ENCODE results near the gene ZBTB7C. TPM values are rescaled to one million over a fixed set of nuclear protein-coding genes. Genes with fewer than 3 reads are reported as not detected.

Gene ZBTB7C
- total and polyA plus RNA-seq, 8 donors: 3.0 to 47.8 (median 19.3) TPM

GRCh38 chr18:48417985-48418384 is 8.8 kb upstream of the ZBTB7C start:
- no peaks in the 10 kb centered on the region for H3K9me3 ChIP-seq
- no peak for TF ChIP-seq POLR2A (IDR thresholded peaks at IDR 0.05)
- TF ChIP-seq POLR2AphosphoS5 (IDR thresholded peaks at IDR 0.05): no peak
- no peak for TF ChIP-seq EP300 (IDR thresholded peaks at IDR 0.05)
- H3K27me3 ChIP-seq: peaks cover 0 to 61% (median 2%) of the 10 kb centered on the region in 3 donors
- peaks cover 0 to 3% (median 0%) of the 10 kb centered on the region in 4 donors for H3K4me1 ChIP-seq
- H3K36me3 ChIP-seq: no peaks in the 10 kb centered on the region
- no peak for DNase-seq
- intact Hi-C loops (cut with DNase I; ENCODE audit: low total_unique reads): no loop called here
- no peak overlapping the region for H3K4me3 ChIP-seq
- no peak overlapping the region for H3K27ac ChIP-seq
- WGBS, 5 donors: 82 to 89% (median 85%) methylated on average over 4 of the region's 4 CpGs

GRCh38 chr18:48413342-48413741 is 4.2 kb upstream of the ZBTB7C start:
- Histone ChIP-seq H3K4me3 (no peak overlapping the region), H3K9me3 (no peaks in the 10 kb centered on the region), H3K36me3 (no peaks in the 10 kb centered on the region), H3K27me3 (peaks cover 0 to 78% (median 17%) of the 10 kb centered on the region in 3 donors), H3K27ac (no peak overlapping the region), H3K4me1 (peaks cover 7 to 25% (median 18%) of the 10 kb centered on the region in 4 donors)
- intact Hi-C loops (cut with DNase I; ENCODE audit: low total_unique reads): no loop called here
- DNase-seq: no peak
- TF ChIP-seq EP300 (IDR thresholded peaks at IDR 0.05) (no peak), POLR2AphosphoS5 (IDR thresholded peaks at IDR 0.05) (no peak), POLR2A (IDR thresholded peaks at IDR 0.05) (no peak), CTCF (IDR thresholded peaks at IDR 0.05) (no peak)
- WGBS, 5 donors: 92 to 94% (median 92%) methylated on average over 3 of the region's 3 CpGs

DNA sequence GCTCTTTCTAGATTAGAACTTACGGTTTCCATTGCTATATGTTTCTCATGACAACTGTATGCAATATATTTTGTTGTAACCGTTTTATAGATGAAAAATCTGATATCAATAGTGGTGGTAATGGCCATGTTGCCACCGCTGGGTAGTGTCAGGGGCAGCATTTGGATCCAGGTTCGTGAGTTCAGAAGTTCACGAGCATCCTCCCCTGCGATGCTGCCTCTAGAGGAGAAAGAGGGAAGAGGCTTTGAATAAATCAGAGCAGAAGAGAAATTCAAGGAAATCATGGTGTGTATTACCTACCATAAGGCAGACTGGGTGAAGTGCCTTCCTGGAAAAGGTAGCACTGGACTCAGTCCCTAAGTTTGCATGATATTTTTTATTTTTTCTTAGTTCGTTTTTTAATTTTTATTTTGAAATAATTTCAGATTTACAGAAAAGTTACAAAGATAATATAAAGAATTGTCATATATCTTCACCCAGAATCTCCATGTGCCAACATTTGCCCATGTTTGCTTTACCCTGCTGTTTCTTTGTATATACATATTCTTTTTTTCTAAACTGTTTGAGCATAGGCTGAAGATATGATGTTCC is 3.3 kb upstream of the ZBTB7C start:
- WGBS, 5 donors: 13 to 15% (median 14%) methylated on average over 7 of the region's 7 CpGs
- H3K9me3 ChIP-seq: no peaks in the 10 kb centered on the region
- H3K27me3 ChIP-seq: peaks cover 0 to 83% (median 26%) of the 10 kb centered on the region in 3 donors
- TF ChIP-seq CTCF (IDR thresholded peaks at IDR 0.05) (peak in 4 of 7 experiments; percentile 28 to 66 (median 58)), POLR2AphosphoS5 (IDR thresholded peaks at IDR 0.05) (no peak)
- DNase-seq: peak in 1 of 2 donors; percentile 68
- intact Hi-C loops (cut with DNase I; ENCODE audit: low total_unique reads): no loop called here
- H3K4me1 ChIP-seq: peaks cover 12 to 34% (median 26%) of the 10 kb centered on the region in 4 donors
- H3K4me3 ChIP-seq: no peak overlapping the region
- H3K36me3 ChIP-seq: no peaks in the 10 kb centered on the region
- no peak overlapping the region for H3K27ac ChIP-seq

GRCh38 chr18:48410095-48410920 is 1.1 kb upstream of the ZBTB7C start:
- intact Hi-C loops (cut with DNase I; ENCODE audit: low total_unique reads): no loop called here
- 0 to 4% (median 1%) methylated on average over 46 to 77 of the region's 77 CpGs for WGBS, 5 donors
- peaks cover 12 to 36% (median 26%) of the 10 kb centered on the region in 4 donors for H3K4me1 ChIP-seq
- peak overlapping the region; percentile 59 to 83 (median 67) for H3K27ac ChIP-seq
- TF ChIP-seq POLR2A (IDR thresholded peaks at IDR 0.05) (no peak), POLR2AphosphoS5 (IDR thresholded peaks at IDR 0.05) (peak; percentile 23 to 52 (median 48))
- peak overlapping the region; percentile 72 to 99 (median 82) for H3K4me3 ChIP-seq
- H3K36me3 ChIP-seq: no peaks in the 10 kb centered on the region
- DNase-seq: peak; percentile 94 to 96
- H3K9me3 ChIP-seq: no peaks in the 10 kb centered on the region
- peaks cover 0 to 92% (median 30%) of the 10 kb centered on the region in 3 donors for H3K27me3 ChIP-seq

GRCh38 chr18:48409591-48410094 is 460 bp upstream of the ZBTB7C start:
- no peak for TF ChIP-seq EP300 (IDR thresholded peaks at IDR 0.05)
- no peak for TF ChIP-seq POLR2A (IDR thresholded peaks at IDR 0.05)
- no peak for TF ChIP-seq CTCF (IDR thresholded peaks at IDR 0.05)
- Histone ChIP-seq H3K4me1 (peaks cover 12 to 36% (median 26%) of the 10 kb centered on the region in 4 donors), H3K9me3 (no peaks in the 10 kb centered on the region), H3K27me3 (peaks cover 0 to 92% (median 30%) of the 10 kb centered on the region in 3 donors), H3K27ac (peak overlapping the region; percentile 59 to 83 (median 67)), H3K4me3 (peak overlapping the region; percentile 72 to 99 (median 82)), H3K36me3 (no peaks in the 10 kb centered on the region)
- WGBS, 5 donors: 0 to 1% (median 1%) methylated on average over 33 to 55 of the region's 55 CpGs
- intact Hi-C loops (cut with DNase I; ENCODE audit: low total_unique reads): no loop called here
- DNase-seq: peak in 1 of 2 donors; percentile 69
